Psoas muscle (tissue), 8 donors: ENCODE results near the gene PTPRG. TPM values are rescaled to one million over a fixed set of nuclear protein-coding genes. Genes with fewer than 3 reads are reported as not detected.

Source experiments
- ATAC-seq, 4 donors: fragments of 200-7000 bp; cut with Tn5 transposase; one replicate each; pipeline ENCODE4 v1.9.1; 2020; ENCODE audit warnings: moderate library complexity in 3 of 4, mild to moderate bottlenecking in 2 of 4
- DNase-seq, 2 donors: peaks; one replicate each; pipeline ENCODE4 v3.0.0-alpha.2; 2020
- H3K27ac ChIP-seq: fragments of 200-600 bp; one replicate; pipeline ENCODE4 v1.8.0; 2022
- H3K27me3 ChIP-seq, 3 donors: fragments of 200-600 bp in 1 of 3; one replicate each; pipeline versions ENCODE4 v1.6.1 to v1.8.0; 2013 to 2022; ENCODE audit warnings: low read length in 2 of 3, mild to moderate bottlenecking in 2 of 3, moderate library complexity in 1 of 3; ENCODE audit not compliant: insufficient read depth in 3 of 3
- H3K36me3 ChIP-seq, 2 donors: fragments of 200-600 bp in 1 of 2; one replicate each; pipeline versions ENCODE4 v1.6.1 to v1.8.0; 2013 to 2022; ENCODE audit warnings: low read depth in 1 of 2, mild to moderate bottlenecking in 1 of 2, moderate library complexity in 1 of 2; ENCODE audit not compliant: insufficient read depth in 1 of 2
- H3K4me1 ChIP-seq: fragments of 200-600 bp; one replicate; pipeline ENCODE4 v1.8.0; 2022
- H3K4me3 ChIP-seq: fragments of 200-600 bp; one replicate; pipeline ENCODE4 v1.8.0; 2022; ENCODE audit warnings: mild to moderate bottlenecking
- H3K9me3 ChIP-seq: fragments of 200-600 bp; one replicate; pipeline ENCODE4 v1.8.0; 2022
- CTCF ChIP-seq: fragments of 200-600 bp; IDR thresholded peaks from one replicate; pipeline ENCODE4 v1.8.0; 2022; ENCODE audit warnings: antibody characterized with exemption
- WGBS, 3 donors: extraction: QIAGEN DNeasy Blood & Tissue Kit; methylation state at CpG; one replicate each; pipeline versions ENCODE4 v1.1.6 to v1.1.7; 2013; 5-methylcytosine and 5-hydroxymethylcytosine counted together
- intact Hi-C, 2 donors: fragments of 100-400 bp; cut with DNase I; formaldehyde crosslinking; loops; one replicate each; pipeline versions ENCODE4 v1.11.0 to v1.14.2; 2022
- polyA plus RNA-seq, 3 donors: library from polyadenylated mRNA; stranded (reverse); fragments of 200-250 nt; gene quantifications; one replicate each; pipeline ENCODE4 v1.2.3, GENCODE V29; 2013
- total RNA-seq, 4 donors: library from RNA; stranded (reverse); fragmentation: NEBNext Ultra II Directional in 2 of 4; extraction: Animal tissue kit (Norgen Biotek cat#: 25700) in 2 of 4; gene quantifications; one replicate each; pipeline versions ENCODE4 v1.2.1 to v1.2.4, GENCODE V29; 2021 to 2023
- donor health status: healthy with polysubstance abuse.
- donor health status: DM: no; HTN: no; CAD: no; lungs with moderate emphysema.
- donor health status: Bipolar disorder and iron deficiency.
- donor health status: healthy.
- donor health status: DM: yes; HTN: yes; CAD: no.
- donor health status: DM: no; HTN: no; CAD: no.
- donor health status: DM: no; HTN: no; CAD: no.
- donor health status: DM: yes; HTN: yes; CAD: no.

PTPRG gene
- total and polyA plus RNA-seq, 7 donors = 4.5 to 29.5 (median 12.6) TPM

GRCh38 chr3:62197350-62198012 is 636.1 kb downstream of the PTPRG start:
- no peak for TF ChIP-seq CTCF
- ATAC-seq (no peak), DNase-seq (no peak)
- intact Hi-C loops = no loop called here
- H3K4me1 ChIP-seq = no peaks in the 10 kb centered on the region
- no peak overlapping the region for H3K27ac ChIP-seq
- H3K4me3 ChIP-seq = no peak overlapping the region
- H3K9me3 ChIP-seq = no peaks in the 10 kb centered on the region
- no peaks in the 10 kb centered on the region for H3K27me3 ChIP-seq
- H3K36me3 ChIP-seq = peaks cover 0 to 38% of the 10 kb centered on the region in 2 donors
- 90 to 93% (median 91%) methylated on average over 5 of the region's 5 CpGs for WGBS, 3 donors

DNA sequence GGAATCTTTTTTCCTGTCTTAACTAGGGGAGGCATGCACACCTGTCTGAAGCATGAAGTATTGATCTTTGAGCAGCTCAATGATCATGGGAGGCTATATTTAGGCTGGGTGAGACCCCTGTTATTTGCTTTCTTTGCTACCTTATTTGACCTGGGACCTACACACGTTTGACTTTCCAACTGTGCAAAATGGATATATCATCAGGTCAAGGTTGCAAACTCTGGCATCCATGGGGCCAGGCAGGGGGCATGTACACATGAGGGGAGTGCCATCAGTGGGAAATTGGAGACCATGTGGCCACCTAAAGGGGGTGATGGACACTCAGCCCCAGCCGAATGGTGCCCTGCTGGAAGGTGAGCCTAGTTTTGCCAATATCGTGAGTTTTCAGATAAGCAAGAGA is 637.8 kb downstream of the PTPRG start:
- Histone ChIP-seq H3K36me3 (peaks cover 0 to 47% of the 10 kb centered on the region in 2 donors), H3K27me3 (no peaks in the 10 kb centered on the region), H3K27ac (no peak overlapping the region), H3K9me3 (no peaks in the 10 kb centered on the region), H3K4me1 (no peaks in the 10 kb centered on the region), H3K4me3 (no peak overlapping the region)
- intact Hi-C loops = no loop called here
- ATAC-seq (no peak), DNase-seq (no peak)
- WGBS, 3 donors = 79 to 80% (median 79%) methylated on average over 3 of the region's 3 CpGs
- TF ChIP-seq CTCF = no peak

- DNase-seq (no peak), ATAC-seq (peak in 2 of 4 donors; percentile 60 to 69)
- H3K36me3 ChIP-seq = peaks cover 0 to 54% of the 10 kb centered on the region in 2 donors
- H3K4me1 ChIP-seq = no peaks in the 10 kb centered on the region
- H3K4me3 ChIP-seq = no peak overlapping the region
- TF ChIP-seq CTCF = peak; percentile 39
- H3K27me3 ChIP-seq = no peaks in the 10 kb centered on the region
- H3K27ac ChIP-seq = no peak overlapping the region
- H3K9me3 ChIP-seq = no peaks in the 10 kb centered on the region
- 51 to 52% (median 51%) methylated on average over 6 of the region's 6 CpGs for WGBS, 3 donors
- intact Hi-C loops = no loop called here
Observed at GRCh38 chr3:62201438-62202035, 640.2 kb downstream of the PTPRG start.

GRCh38 chr3:62203152-62203551 is 641.8 kb downstream of the PTPRG start:
- H3K4me3 ChIP-seq = no peak overlapping the region
- no peak for DNase-seq
- no peak for ATAC-seq
- intact Hi-C loops = no loop called here
- H3K36me3 ChIP-seq = peaks cover 0 to 50% of the 10 kb centered on the region in 2 donors
- no peak for TF ChIP-seq CTCF
- H3K9me3 ChIP-seq = no peaks in the 10 kb centered on the region
- 92 to 97% (median 95%) methylated on average over 22 of the region's 22 CpGs for WGBS, 3 donors
- no peak overlapping the region for H3K27ac ChIP-seq
- no peaks in the 10 kb centered on the region for H3K4me1 ChIP-seq
- H3K27me3 ChIP-seq = no peaks in the 10 kb centered on the region
